Stomach (tissue), 9 donors: ENCODE measurements around the gene RECQL5. TPM values are rescaled to one million over a fixed set of nuclear protein-coding genes. Genes with fewer than 3 reads are reported as not detected.

Source experiments
- DNase-seq, 2 donors: peaks; one replicate each; pipeline versions ENCODE4 v3.0.0 to v3.0.0-alpha.2; 2013 to 2019
- H3K27ac ChIP-seq, 5 donors: fragments of 200-600 bp in 4 of 5; sonication (generic) in 4 of 5; one replicate each; pipeline ENCODE4 v1.5.1; 2013 to 2019; ENCODE audit warnings: mild to moderate bottlenecking in 1 of 5, moderate library complexity in 1 of 5
- H3K27me3 ChIP-seq, 3 donors: fragments of 200-600 bp; sonication (generic); one replicate each; pipeline ENCODE4 v1.5.1; 2017 to 2019; ENCODE audit warnings: mixed run types in 1 of 3
- H3K36me3 ChIP-seq, 4 donors: fragments of 200-600 bp; sonication (generic); 1 replicate in 3 of 4; 2 replicates in 1 of 4; pipeline ENCODE4 v1.5.1; 2016 to 2019
- H3K4me1 ChIP-seq, 4 donors: fragments of 200-600 bp; sonication (generic); one replicate each; pipeline ENCODE4 v1.5.1; 2016 to 2019
- H3K4me3 ChIP-seq, 4 donors: fragments of 200-600 bp; sonication (generic) in 3 of 4; one replicate each; pipeline ENCODE4 v1.5.1; 2016 to 2019; ENCODE audit warnings: mild to moderate bottlenecking in 1 of 4
- H3K9me3 ChIP-seq, 4 donors: fragments of 200-600 bp; sonication (generic); one replicate each; pipeline ENCODE4 v1.5.1; 2016 to 2019
- EP300 ChIP-seq: sonication (generic); formaldehyde crosslinking; IDR thresholded peaks from one replicate; pipeline ENCODE4 v1.6.1; 2017; ENCODE audit warnings: antibody characterized with exemption
- POLR2A ChIP-seq, 4 donors: fragments of 450-650 bp; IDR thresholded peaks; one replicate each; pipeline ENCODE4 v1.6.1; 2016; ENCODE audit warnings: antibody characterized with exemption in 4 of 4, control low read depth in 2 of 4, mild to moderate bottlenecking in 1 of 4, moderate library complexity in 1 of 4
- POLR2AphosphoS5 ChIP-seq, 3 donors: sonication (generic); formaldehyde crosslinking; IDR thresholded peaks; one replicate each; pipeline ENCODE4 v1.6.1; 2016; ENCODE audit warnings: antibody characterized with exemption in 3 of 3
- WGBS, 5 donors: extraction: QIAGEN DNeasy Blood & Tissue Kit in 3 of 5; methylation state at CpG; one replicate each; pipeline versions ENCODE4 v1.1.5 to v1.1.7; 2013 to 2018; 5-methylcytosine and 5-hydroxymethylcytosine counted together
- intact Hi-C: fragments of 100-400 bp; cut with DNase I; formaldehyde crosslinking; loops from one replicate; pipeline ENCODE4 v1.15.1; 2023; ENCODE audit warnings: low total_unique reads
- polyA plus RNA-seq, 3 donors: library from polyadenylated mRNA; stranded (reverse); fragments of 200-250 nt; gene quantifications; one replicate each; pipeline ENCODE4 v1.2.3, GENCODE V29; 2013
- total RNA-seq, 5 donors: library from RNA; depleted of rRNA; stranded (reverse); fragments of >200 nt; gene quantifications; one replicate each; pipeline versions ENCODE4 v1.1.0 to v1.2.3, GENCODE V29; 2014 to 2016
- TF ChIP-seq, protein P1 (sequence below), 7 experiments: fragments of 450-650 bp in 4 of 7; fragments of 200-600 bp in 3 of 7; sonication (generic) in 3 of 7; IDR thresholded peaks; one replicate each; pipeline ENCODE4 v1.5.1; 2016 to 2019; ENCODE audit warnings: antibody characterized with exemption in 7 of 7, control low read depth in 2 of 7, mild to moderate bottlenecking in 1 of 7
- donor health status: healthy with polysubstance abuse.
- donor health status: Bipolar disorder and iron deficiency.
- donor health status: healthy.

Gene RECQL5
- total and polyA plus RNA-seq, 8 donors = 21.4 to 229 (median 48.7) TPM

DNA sequence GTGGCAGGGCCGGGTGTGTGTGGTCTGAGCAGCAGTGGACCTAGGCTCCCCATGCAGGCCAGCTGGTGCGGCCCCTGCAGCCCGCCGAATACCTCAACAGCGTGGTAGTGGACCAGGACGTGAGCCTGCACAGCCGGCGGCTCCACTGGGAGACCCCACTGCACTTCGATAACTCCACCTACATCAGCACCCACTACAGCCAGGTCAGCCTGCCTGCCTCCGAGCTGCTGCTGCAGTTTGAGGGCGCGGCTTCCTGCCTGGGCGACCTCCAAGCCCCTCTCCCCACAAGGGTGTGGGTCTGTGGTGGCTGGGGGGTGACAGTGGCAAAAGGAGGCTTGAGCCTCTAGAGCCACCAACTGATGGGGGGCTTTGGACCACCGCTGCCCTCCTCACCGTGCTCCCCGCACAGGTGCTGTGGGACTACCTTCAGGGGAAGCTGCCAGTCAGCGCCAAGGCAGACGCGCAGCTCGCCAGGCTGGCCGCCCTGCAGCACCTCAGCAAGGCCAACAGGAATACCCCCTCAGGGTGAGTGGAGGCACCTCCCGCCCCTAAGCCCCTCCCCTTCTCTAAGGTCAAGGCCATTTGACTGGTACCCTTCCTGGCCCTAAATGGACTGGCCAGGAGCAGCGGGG is 42.1 kb downstream of the RECQL5 start:
- H3K9me3 ChIP-seq = no peaks in the 10 kb centered on the region
- 82 to 96% (median 86%) methylated on average over 9 to 23 of the region's 23 CpGs for WGBS, 5 donors
- no peak overlapping the region for H3K27ac ChIP-seq
- H3K4me1 ChIP-seq = no peaks in the 10 kb centered on the region
- intact Hi-C loops = no loop called here
- no peak for TF ChIP-seq EP300
- TF ChIP-seq, protein P1, sequence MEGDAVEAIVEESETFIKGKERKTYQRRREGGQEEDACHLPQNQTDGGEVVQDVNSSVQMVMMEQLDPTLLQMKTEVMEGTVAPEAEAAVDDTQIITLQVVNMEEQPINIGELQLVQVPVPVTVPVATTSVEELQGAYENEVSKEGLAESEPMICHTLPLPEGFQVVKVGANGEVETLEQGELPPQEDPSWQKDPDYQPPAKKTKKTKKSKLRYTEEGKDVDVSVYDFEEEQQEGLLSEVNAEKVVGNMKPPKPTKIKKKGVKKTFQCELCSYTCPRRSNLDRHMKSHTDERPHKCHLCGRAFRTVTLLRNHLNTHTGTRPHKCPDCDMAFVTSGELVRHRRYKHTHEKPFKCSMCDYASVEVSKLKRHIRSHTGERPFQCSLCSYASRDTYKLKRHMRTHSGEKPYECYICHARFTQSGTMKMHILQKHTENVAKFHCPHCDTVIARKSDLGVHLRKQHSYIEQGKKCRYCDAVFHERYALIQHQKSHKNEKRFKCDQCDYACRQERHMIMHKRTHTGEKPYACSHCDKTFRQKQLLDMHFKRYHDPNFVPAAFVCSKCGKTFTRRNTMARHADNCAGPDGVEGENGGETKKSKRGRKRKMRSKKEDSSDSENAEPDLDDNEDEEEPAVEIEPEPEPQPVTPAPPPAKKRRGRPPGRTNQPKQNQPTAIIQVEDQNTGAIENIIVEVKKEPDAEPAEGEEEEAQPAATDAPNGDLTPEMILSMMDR (IDR thresholded peaks at IDR 0.05) = no peak
- TF ChIP-seq POLR2AphosphoS5 (IDR thresholded peaks at IDR 0.05) = no peak
- TF ChIP-seq POLR2A (IDR thresholded peaks at IDR 0.05) = no peak
- no peak overlapping the region for H3K4me3 ChIP-seq
- H3K36me3 ChIP-seq = peaks cover 22 to 99% (median 90%) of the 10 kb centered on the region in 4 donors
- H3K27me3 ChIP-seq = no peaks in the 10 kb centered on the region
- DNase-seq = no peak

DNA sequence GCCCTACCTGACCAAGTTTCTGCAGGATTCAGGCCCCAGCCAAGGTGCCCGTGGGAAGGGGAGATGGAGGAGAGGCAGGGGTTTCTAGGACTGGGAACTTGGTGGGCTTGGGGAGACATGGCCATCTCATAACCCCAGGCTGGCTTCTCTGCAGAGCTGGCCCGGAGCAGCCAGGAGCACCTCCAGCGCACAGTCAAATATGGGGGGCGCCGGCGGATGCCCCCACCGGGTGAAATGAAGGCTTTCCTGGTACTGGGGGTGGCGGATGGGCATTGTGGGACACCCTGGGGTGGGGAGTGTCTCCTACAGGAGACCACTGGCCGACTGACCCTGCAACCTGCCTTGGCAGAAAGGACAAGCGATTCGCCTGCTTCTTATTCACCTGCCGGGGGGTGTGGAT is 42.9 kb downstream of the RECQL5 start:
- H3K27ac ChIP-seq = no peak overlapping the region
- H3K27me3 ChIP-seq = no peaks in the 10 kb centered on the region
- TF ChIP-seq, protein P1 (IDR thresholded peaks at IDR 0.05) = no peak
- TF ChIP-seq EP300 = no peak
- TF ChIP-seq POLR2AphosphoS5 (IDR thresholded peaks at IDR 0.05) = no peak
- no peak for TF ChIP-seq POLR2A (IDR thresholded peaks at IDR 0.05)
- H3K4me1 ChIP-seq = no peaks in the 10 kb centered on the region
- peaks cover 21 to 100% (median 91%) of the 10 kb centered on the region in 4 donors for H3K36me3 ChIP-seq
- WGBS, 5 donors = 85 to 90% (median 90%) methylated on average over 12 of the region's 12 CpGs
- intact Hi-C loops = no loop called here
- no peak overlapping the region for H3K4me3 ChIP-seq
- H3K9me3 ChIP-seq = no peaks in the 10 kb centered on the region
- no peak for DNase-seq

DNA sequence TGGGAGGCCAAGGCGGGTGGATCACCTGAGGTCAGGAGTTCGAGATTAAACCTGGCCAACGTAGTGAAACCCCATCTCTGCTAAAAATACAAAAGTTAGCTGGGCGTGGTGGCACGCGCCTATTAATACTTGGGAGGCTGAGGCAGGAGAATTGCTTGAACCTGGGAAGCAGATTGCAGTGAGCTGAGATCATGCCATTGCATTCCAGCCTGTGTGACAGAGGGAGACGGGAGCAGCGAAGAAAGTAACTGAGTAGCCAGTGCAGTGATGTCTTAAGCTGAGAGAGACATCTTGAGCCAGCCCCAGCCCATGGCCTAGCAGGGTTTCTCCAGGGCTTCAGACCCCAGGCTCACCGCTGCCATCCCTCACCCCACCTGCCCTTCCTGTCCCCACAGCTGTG is 43.6 kb downstream of the RECQL5 start:
- Histone ChIP-seq H3K36me3 (peaks cover 18 to 100% (median 91%) of the 10 kb centered on the region in 4 donors), H3K27ac (no peak overlapping the region), H3K4me3 (no peak overlapping the region), H3K9me3 (no peaks in the 10 kb centered on the region), H3K27me3 (no peaks in the 10 kb centered on the region), H3K4me1 (no peaks in the 10 kb centered on the region)
- no peak for DNase-seq
- TF ChIP-seq POLR2AphosphoS5 (IDR thresholded peaks at IDR 0.05) = no peak
- TF ChIP-seq, protein P1 (IDR thresholded peaks at IDR 0.05) = no peak
- WGBS, 5 donors = 79 to 89% (median 86%) methylated on average over 9 of the region's 9 CpGs
- intact Hi-C loops = no loop called here

DNA sequence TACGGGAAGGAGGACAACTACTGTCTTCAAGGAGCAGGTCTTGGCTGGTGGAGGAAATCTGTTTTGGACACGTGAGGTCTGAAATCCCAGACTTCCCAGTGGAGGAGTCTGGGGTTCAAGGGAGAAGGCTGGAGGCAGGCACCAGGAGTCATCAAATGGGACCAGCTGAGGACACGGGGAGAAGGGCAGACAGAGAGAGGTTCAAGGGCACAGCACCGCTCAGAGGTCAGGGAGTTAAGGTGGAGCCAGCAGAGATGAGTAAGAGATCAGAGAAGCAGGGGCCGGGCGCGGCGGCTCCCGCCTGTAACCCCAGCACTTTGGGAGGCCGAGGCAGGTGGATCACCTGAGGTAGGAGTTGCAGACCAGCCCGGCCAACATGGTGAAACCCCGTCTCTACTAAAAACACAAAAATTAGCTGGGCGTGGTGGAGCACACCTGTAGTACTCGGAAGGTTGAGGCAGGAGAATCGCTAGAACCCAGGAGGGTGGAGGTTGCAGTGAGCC is 44.1 kb downstream of the RECQL5 start:
- Histone ChIP-seq H3K27me3 (no peaks in the 10 kb centered on the region), H3K9me3 (no peaks in the 10 kb centered on the region), H3K4me1 (no peaks in the 10 kb centered on the region), H3K36me3 (peaks cover 18 to 100% (median 91%) of the 10 kb centered on the region in 4 donors), H3K4me3 (no peak overlapping the region), H3K27ac (no peak overlapping the region)
- no peak for DNase-seq
- intact Hi-C loops = no loop called here
- WGBS, 5 donors = 78 to 88% (median 85%) methylated on average over 15 of the region's 15 CpGs
- TF ChIP-seq POLR2AphosphoS5 (IDR thresholded peaks at IDR 0.05) = no peak
- no peak for TF ChIP-seq EP300
- TF ChIP-seq POLR2A (IDR thresholded peaks at IDR 0.05) = no peak
- TF ChIP-seq, protein P1 (IDR thresholded peaks at IDR 0.05) = no peak
